Liver (tissue), 9 donors: ENCODE measurements around the gene PPWD1. TPM values are rescaled to one million over a fixed set of nuclear protein-coding genes. Genes with fewer than 3 reads are reported as not detected.

Source experiments
- DNase-seq: peaks from one replicate; pipeline ENCODE4 v3.0.0-alpha.2; 2017; ENCODE audit warnings: low spot score
- H3K27ac ChIP-seq, 2 donors: one replicate each; pipeline ENCODE4 v1.7.0; 2013; ENCODE audit warnings: inconsistent platforms in 2 of 2, low read length in 2 of 2, control low read depth in 1 of 2, low read depth in 1 of 2, mild to moderate bottlenecking in 1 of 2
- H3K27me3 ChIP-seq, 4 donors: one replicate each; pipeline versions ENCODE4 v1.6.1 to v1.7.0; 2013; ENCODE audit warnings: low read length in 3 of 4, inconsistent platforms in 1 of 4, mild to moderate bottlenecking in 1 of 4, moderate library complexity in 1 of 4; ENCODE audit not compliant: control insufficient read depth in 4 of 4, insufficient read depth in 4 of 4
- H3K36me3 ChIP-seq, 4 donors: one replicate each; pipeline versions ENCODE4 v1.6.1 to v1.7.0; 2013; ENCODE audit warnings: low read length in 3 of 4, mild to moderate bottlenecking in 3 of 4, low read depth in 1 of 4, moderate library complexity in 1 of 4; ENCODE audit not compliant: control insufficient read depth in 4 of 4, insufficient read depth in 3 of 4
- H3K4me1 ChIP-seq, 4 donors: one replicate each; pipeline versions ENCODE4 v1.6.1 to v1.7.0; 2013; ENCODE audit warnings: low read length in 3 of 4, mild to moderate bottlenecking in 3 of 4, moderate library complexity in 1 of 4; ENCODE audit not compliant: control insufficient read depth in 4 of 4, insufficient read depth in 4 of 4
- H3K4me3 ChIP-seq, 3 donors: one replicate each; pipeline versions ENCODE4 v1.6.1 to v1.7.0; 2013; ENCODE audit warnings: low read length in 3 of 3, control low read depth in 1 of 3, low read depth in 1 of 3, mild to moderate bottlenecking in 1 of 3
- H3K9ac ChIP-seq, 2 donors: one replicate each; pipeline ENCODE4 v1.7.0; 2013; ENCODE audit warnings: low read length in 2 of 2, mild to moderate bottlenecking in 2 of 2, moderate library complexity in 2 of 2, control low read depth in 1 of 2, low read depth in 1 of 2
- H3K9me3 ChIP-seq, 4 donors: one replicate each; pipeline versions ENCODE4 v1.6.1 to v1.7.0; 2013; ENCODE audit warnings: low read length in 3 of 4; ENCODE audit not compliant: control insufficient read depth in 4 of 4
- CTCF ChIP-seq: fragments of 150-350 bp; IDR thresholded peaks from 2 replicates; pipeline ENCODE4 v1.5.1; 2017; ENCODE audit warnings: improper control_type of control experiment, low read depth, low read length; ENCODE audit not compliant: missing input control
- EGR1 ChIP-seq, 2 donors: IDR thresholded peaks; 2 replicates each; pipeline ENCODE4 v1.6.1; 2016 to 2018; ENCODE audit warnings: antibody characterized with exemption in 2 of 2, low read depth in 2 of 2
- FOXA1 ChIP-seq: IDR thresholded peaks from 2 replicates; pipeline ENCODE4 v1.6.1; 2016; ENCODE audit warnings: antibody characterized with exemption
- FOXA2 ChIP-seq: IDR thresholded peaks from 2 replicates; pipeline ENCODE4 v1.6.1; 2016; ENCODE audit warnings: antibody characterized with exemption
- GABPA ChIP-seq, 2 donors: IDR thresholded peaks in 1 of 2; conservative IDR thresholded peaks in 1 of 2; 2 replicates each; pipeline ENCODE4 v1.6.1; 2016; ENCODE audit warnings: antibody characterized with exemption in 2 of 2, mild to moderate bottlenecking in 1 of 2, moderate library complexity in 1 of 2
- HNF4A ChIP-seq, 2 donors: conservative IDR thresholded peaks; 2 replicates each; pipeline ENCODE4 v1.6.1; 2016; ENCODE audit warnings: antibody characterized with exemption in 2 of 2, mild to moderate bottlenecking in 2 of 2
- HNF4G ChIP-seq: IDR thresholded peaks from 2 replicates; pipeline ENCODE4 v1.6.1; 2016; ENCODE audit warnings: antibody characterized with exemption
- MAX ChIP-seq: IDR thresholded peaks from 2 replicates; pipeline ENCODE4 v1.6.1; 2016; ENCODE audit warnings: antibody characterized with exemption
- NR2F2 ChIP-seq: IDR thresholded peaks from 2 replicates; pipeline ENCODE4 v1.6.1; 2016; ENCODE audit warnings: antibody characterized with exemption
- RAD21 ChIP-seq, 2 donors: IDR thresholded peaks; 2 replicates each; pipeline ENCODE4 v1.6.1; 2016; ENCODE audit warnings: antibody characterized with exemption in 2 of 2, mild to moderate bottlenecking in 2 of 2
- REST ChIP-seq: IDR thresholded peaks from 2 replicates; pipeline ENCODE4 v1.6.1; 2016; ENCODE audit warnings: antibody characterized with exemption, mild to moderate bottlenecking
- RXRA ChIP-seq, 2 donors: IDR thresholded peaks; 2 replicates each; pipeline ENCODE4 v1.6.1; 2017 to 2018; ENCODE audit warnings: antibody characterized with exemption in 2 of 2, mild to moderate bottlenecking in 1 of 2
- SP1 ChIP-seq: IDR thresholded peaks from 2 replicates; pipeline ENCODE4 v1.6.1; 2018; ENCODE audit warnings: antibody characterized with exemption, mild to moderate bottlenecking
- TAF1 ChIP-seq: conservative IDR thresholded peaks from 2 replicates; pipeline ENCODE4 v1.6.1; 2016; ENCODE audit warnings: antibody characterized with exemption, mild to moderate bottlenecking
- YY1 ChIP-seq: IDR thresholded peaks from 2 replicates; pipeline ENCODE4 v1.6.1; 2016; ENCODE audit warnings: antibody characterized with exemption, mild to moderate bottlenecking
- ZBTB33 ChIP-seq: IDR thresholded peaks from 2 replicates; pipeline ENCODE4 v1.6.1; 2016; ENCODE audit warnings: antibody characterized with exemption
- WGBS: extraction: QIAGEN DNeasy Blood & Tissue Kit; methylation state at CpG from one replicate; pipeline ENCODE4 v1.1.7; 2013; 5-methylcytosine and 5-hydroxymethylcytosine counted together
- polyA plus RNA-seq, 2 donors: library from polyadenylated mRNA; stranded (reverse) in 1 of 2; unstranded in 1 of 2; fragments of 200-250 nt in 1 of 2; fragments of >200 nt in 1 of 2; fragmentation: Nextera tagmentation in 1 of 2; extraction: Ambion mirVana in 1 of 2; gene quantifications; one replicate each; pipeline versions ENCODE4 v1.2.1 to v1.2.3, GENCODE V29; 2013 to 2015
- total RNA-seq, 2 donors: library from RNA; depleted of rRNA; stranded (reverse); fragments of >200 nt; gene quantifications; one replicate each; pipeline ENCODE4 v1.2.3, GENCODE V29; 2014
- donor health status: healthy.
- donor health status: healthy.
- donor health status: healthy.
- donor health status: healthy.
- donor health status: healthy.

PPWD1 gene
- total and polyA plus RNA-seq, 4 donors: 5.8 to 23.7 (median 11.8) TPM

GRCh38 chr5:65553941-65554340 lies 9.2 kb upstream of the PPWD1 start:
- TF ChIP-seq REST: no peak
- TF ChIP-seq GABPA (IDR thresholded peaks at IDR 0.05 in 1 of 2, conservative IDR thresholded peaks at IDR 0.05 in 1 of 2): no peak
- TF ChIP-seq RAD21 (IDR thresholded peaks at IDR 0.05): no peak
- no peak for TF ChIP-seq MAX
- TF ChIP-seq YY1: no peak
- no peak for TF ChIP-seq FOXA2
- TF ChIP-seq TAF1: no peak
- no peak for TF ChIP-seq HNF4A (conservative IDR thresholded peaks at IDR 0.05)
- no peak for TF ChIP-seq FOXA1
- TF ChIP-seq ZBTB33: no peak
- no peak for TF ChIP-seq EGR1 (IDR thresholded peaks at IDR 0.05; ENCODE audit: low read depth in 2 of 2)
- no peak for TF ChIP-seq HNF4G
- TF ChIP-seq RXRA (IDR thresholded peaks at IDR 0.05): no peak
- no peak for TF ChIP-seq CTCF
- TF ChIP-seq SP1: no peak
- Histone ChIP-seq H3K9me3 (no peaks in the 10 kb centered on the region), H3K9ac (no peak overlapping the region), H3K4me3 (no peak overlapping the region), H3K27ac (no peak overlapping the region), H3K36me3 (peaks cover 0 to 2% (median 0%) of the 10 kb centered on the region in 4 donors), H3K4me1 (no peaks in the 10 kb centered on the region), H3K27me3 (no peaks in the 10 kb centered on the region)
- no peak for DNase-seq
- 70% methylated on average over 5 of the region's 5 CpGs for WGBS

GRCh38 chr5:65555287-65555686 lies 7.8 kb upstream of the PPWD1 start:
- H3K9ac ChIP-seq: no peak overlapping the region
- no peak overlapping the region for H3K27ac ChIP-seq
- H3K4me1 ChIP-seq: no peaks in the 10 kb centered on the region
- TF ChIP-seq NR2F2: no peak
- TF ChIP-seq HNF4G: no peak
- no peak for TF ChIP-seq YY1
- no peak for TF ChIP-seq TAF1
- TF ChIP-seq CTCF: no peak
- no peak for TF ChIP-seq FOXA1
- TF ChIP-seq GABPA (IDR thresholded peaks at IDR 0.05 in 1 of 2, conservative IDR thresholded peaks at IDR 0.05 in 1 of 2): no peak
- no peak for DNase-seq
- H3K4me3 ChIP-seq: no peak overlapping the region
- peaks cover 0 to under 1% (median 0%) of the 10 kb centered on the region in 4 donors for H3K36me3 ChIP-seq
- no peaks in the 10 kb centered on the region for H3K27me3 ChIP-seq
- H3K9me3 ChIP-seq: no peaks in the 10 kb centered on the region
